GM18907 (cell line): Measurements from ENCODE around the gene SLC6A18.

Experiments used
- ATAC-seq: cut with Tn5 transposase; IDR thresholded peaks from one replicate; pipeline ENCODE4 v1.9.1; 2021; ENCODE audit warnings: mild to moderate bottlenecking, moderate library complexity; ENCODE audit not compliant: unreplicated experiment

Gene SLC6A18

GRCh38 chr5:1225081-1225480, at the start of gene SLC6A18:
TSS of gene SLC6A18 (plus strand) at chr5:1225381. CDS start at chr5:1225478, 97 bp downstream.
- no peak for ATAC-seq

- no peak for ATAC-seq
Observed at GRCh38 chr5:1175801-1176472, 49.2 kb upstream of the SLC6A18 start.

GRCh38 chr5:1176473-1177391, 48.4 kb upstream of the SLC6A18 start:
- ATAC-seq, result no peak

GRCh38 chr5:1177826-1178528, 47.2 kb upstream of the SLC6A18 start:
- ATAC-seq, result no peak

GRCh38 chr5:1178529-1179382, 46.4 kb upstream of the SLC6A18 start:
- no peak for ATAC-seq

- no peak for ATAC-seq
Observed at GRCh38 chr5:1179383-1179715, 45.8 kb upstream of the SLC6A18 start.

GRCh38 chr5:1180096-1180495, 45.1 kb upstream of the SLC6A18 start:
- no peak for ATAC-seq

GRCh38 chr5:1180841-1181271, 44.3 kb upstream of the SLC6A18 start:
- no peak for ATAC-seq

- no peak for ATAC-seq
Observed at GRCh38 chr5:1181451-1182359, 43.5 kb upstream of the SLC6A18 start.

GRCh38 chr5:1182360-1182632, 42.9 kb upstream of the SLC6A18 start:
- ATAC-seq, result no peak

- ATAC-seq, result no peak
Observed at GRCh38 chr5:1182633-1183423, 42.4 kb upstream of the SLC6A18 start.

- ATAC-seq, result no peak
Observed at GRCh38 chr5:1183424-1184162, 41.6 kb upstream of the SLC6A18 start.

GRCh38 chr5:1184163-1184470, 41.1 kb upstream of the SLC6A18 start:
- ATAC-seq, result no peak

- ATAC-seq, result no peak
Observed at GRCh38 chr5:1184481-1184880, 40.7 kb upstream of the SLC6A18 start.

- ATAC-seq, result no peak
Observed at GRCh38 chr5:1185038-1185627, 40.0 kb upstream of the SLC6A18 start.

GRCh38 chr5:1185629-1186350, 39.4 kb upstream of the SLC6A18 start:
- ATAC-seq, result no peak
